SK-N-SH (cell line): Measurements from ENCODE around the gene WARS2. TPM values are rescaled to one million over a fixed set of nuclear protein-coding genes. Genes with fewer than 3 reads are reported as not detected.

Source experiments
- CTCF ChIA-PET: fragments of 300-600, 350-600 bp; formaldehyde crosslinking; extraction: SDS; loops from one replicate; lab custom pipeline; 2021; lab: Yijun Ruan, JAX
- POLR2A ChIA-PET: fragments of 350-600 bp; sonication (Branson Sonifier 250); formaldehyde crosslinking; extraction: SDS; loops from one replicate; lab custom pipeline; 2020; ENCODE audit warnings: antibody characterized with exemption, inconsistent platforms; lab: Yijun Ruan, JAX
- DNase-seq: peaks from one replicate; pipeline ENCODE4 v3.0.0; 2012
- H2AFZ ChIP-seq: fragments of 200-600 bp; sonication (generic); 2 replicates; pipeline ENCODE4 v1.8.1; 2016; ENCODE audit warnings: antibody characterized with exemption, mild to moderate bottlenecking, low read depth
- H3F3A ChIP-seq: fragments of 200-600 bp; sonication (generic); replicated peaks from 2 replicates; pipeline ENCODE3; 2016; ENCODE audit warnings: antibody characterized with exemption, mild to moderate bottlenecking; ENCODE audit not compliant: insufficient read depth
- H3K27ac ChIP-seq, 2 experiments: fragments of 200-500 bp in 1 of 2; fragments of 200-600 bp in 1 of 2; sonication (Bioruptor generic) in 1 of 2; sonication (generic), shearing (Covaris generic) in 1 of 2; 2 replicates each; pipeline versions ENCODE4 v1.5.1 to v1.6.1; 2014 to 2016; ENCODE audit warnings: low read depth in 2 of 2, inconsistent platforms in 1 of 2, low read length in 1 of 2, mild to moderate bottlenecking in 1 of 2, mixed read lengths in 1 of 2
- H3K27me3 ChIP-seq: fragments of 200-600 bp; sonication (generic), shearing (Covaris generic); 2 replicates; pipeline ENCODE4 v1.6.1; 2016; ENCODE audit warnings: mixed run types; ENCODE audit not compliant: insufficient read depth
- H3K36me3 ChIP-seq, 2 experiments: fragments of 200-500 bp in 1 of 2; fragments of 200-600 bp in 1 of 2; sonication (Bioruptor generic) in 1 of 2; sonication (generic) in 1 of 2; replicated peaks in 1 of 2; 2 replicates each; pipeline versions ENCODE3 to v1.5.1; 2014 to 2016; ENCODE audit warnings: low read length in 1 of 2, mild to moderate bottlenecking in 1 of 2; ENCODE audit not compliant: insufficient read depth in 2 of 2, control insufficient read depth in 1 of 2
- H3K4me1 ChIP-seq, 2 experiments: fragments of 200-500 bp in 1 of 2; fragments of 200-600 bp in 1 of 2; sonication (Bioruptor generic) in 1 of 2; sonication (generic), shearing (Covaris generic) in 1 of 2; 2 replicates each; pipeline versions ENCODE4 v1.5.1 to v1.6.1; 2014 to 2016; ENCODE audit warnings: low read depth in 1 of 2, low read length in 1 of 2, mixed run types in 1 of 2; ENCODE audit not compliant: insufficient read depth in 2 of 2, control insufficient read depth in 1 of 2
- H3K4me2 ChIP-seq: fragments of 200-600 bp; sonication (generic), shearing (Covaris generic); 2 replicates; pipeline ENCODE4 v1.6.1; 2017; ENCODE audit warnings: mixed run types
- H3K4me3 ChIP-seq, 2 experiments: fragments of 200-500 bp in 1 of 2; fragments of 200-600 bp in 1 of 2; sonication (Bioruptor generic) in 1 of 2; sonication (generic), shearing (Covaris generic) in 1 of 2; 2 replicates each; pipeline versions ENCODE4 v1.5.1 to v1.8.1; 2014 to 2016; ENCODE audit warnings: low read depth in 2 of 2, inconsistent platforms in 1 of 2, low read length in 1 of 2, mild to moderate bottlenecking in 1 of 2, mixed read lengths in 1 of 2, moderate library complexity in 1 of 2
- H3K79me2 ChIP-seq: fragments of 200-600 bp; sonication (generic); 2 replicates; pipeline ENCODE4 v1.8.1; 2017; ENCODE audit warnings: mild to moderate bottlenecking; ENCODE audit not compliant: insufficient read depth
- H3K9ac ChIP-seq: fragments of 200-600 bp; sonication (generic); 2 replicates; pipeline ENCODE4 v1.6.1; 2017; ENCODE audit warnings: mixed run types
- H3K9me2 ChIP-seq: fragments of 200-600 bp; sonication (generic); 2 replicates; pipeline ENCODE4 v1.6.1; 2017; ENCODE audit warnings: mixed run types
- H3K9me3 ChIP-seq: fragments of 200-600 bp; sonication (generic); 2 replicates; pipeline ENCODE4 v1.6.1; 2017; ENCODE audit warnings: mixed run types, mild to moderate bottlenecking, moderate library complexity
- H4K20me1 ChIP-seq: fragments of 200-600 bp; sonication (generic); 2 replicates; pipeline ENCODE4 v1.6.1; 2017; ENCODE audit warnings: mild to moderate bottlenecking, mixed run types; ENCODE audit not compliant: insufficient read depth
- CHD2 ChIP-seq: fragments of 150-350 bp; IDR thresholded peaks from 2 replicates; pipeline ENCODE4 v1.6.1; 2018; ENCODE audit warnings: low read length; ENCODE audit not compliant: partially characterized antibody
- ELF1 ChIP-seq: IDR thresholded peaks from 2 replicates; pipeline ENCODE4 v1.4.0; 2012
- EP300 ChIP-seq, 2 experiments: IDR thresholded peaks; 2 replicates each; pipeline versions ENCODE4 v1.4.0 to v1.6.1; 2012; ENCODE audit warnings: borderline replicate concordance in 1 of 2, low read depth in 1 of 2, low read length in 1 of 2
- EZH2phosphoT487 ChIP-seq: fragments of 200-600 bp; sonication (generic); IDR thresholded peaks from 2 replicates; pipeline ENCODE4 v1.6.1; 2017; ENCODE audit warnings: low read depth, mixed run types, mild to moderate bottlenecking, antibody characterized with exemption, moderate library complexity, borderline replicate concordance
- FOSL2 ChIP-seq: IDR thresholded peaks from 2 replicates; pipeline ENCODE4 v1.4.0; 2012; ENCODE audit warnings: low read depth, mild to moderate bottlenecking, moderate library complexity, borderline replicate concordance
- GATA2 ChIP-seq: sonication (generic); formaldehyde crosslinking; IDR thresholded peaks from 2 replicates; pipeline ENCODE4 v1.5.0; 2020; ENCODE audit warnings: mild to moderate bottlenecking, missing genetic modification reagents
- MEF2A ChIP-seq: IDR thresholded peaks from 2 replicates; pipeline ENCODE4 v1.4.0; 2012; ENCODE audit warnings: low read depth, borderline replicate concordance
- MXI1 ChIP-seq: IDR thresholded peaks from 2 replicates; pipeline ENCODE4 v1.6.1; 2012; ENCODE audit warnings: mild to moderate bottlenecking, low read depth, low read length, improper control_type of control experiment
- NFIC ChIP-seq: IDR thresholded peaks from 2 replicates; pipeline ENCODE4 v1.4.0; 2012; ENCODE audit warnings: borderline replicate concordance
- NRF1 ChIP-seq: IDR thresholded peaks from 2 replicates; pipeline ENCODE4 v1.6.1; 2012; ENCODE audit warnings: low read depth, mild to moderate bottlenecking, low read length
- POLR2AphosphoS5 ChIP-seq: IDR thresholded peaks from 2 replicates; pipeline ENCODE4 v1.6.1; 2012; ENCODE audit warnings: low read depth, low read length
- RAD21 ChIP-seq: IDR thresholded peaks from 2 replicates; pipeline ENCODE4 v1.6.1; 2012; ENCODE audit warnings: mild to moderate bottlenecking, low read length
- RCOR1 ChIP-seq: fragments of 150-350 bp; IDR thresholded peaks from 2 replicates; pipeline ENCODE4 v1.6.1; 2017; ENCODE audit warnings: antibody characterized with exemption, low read length
- RFX5 ChIP-seq: IDR thresholded peaks from 2 replicates; pipeline ENCODE4 v1.6.1; 2012; ENCODE audit warnings: mild to moderate bottlenecking, improper control_type of control experiment, low read length
- SIN3A ChIP-seq: IDR thresholded peaks from 2 replicates; pipeline ENCODE4 v1.6.1; 2012; ENCODE audit warnings: low read depth, mild to moderate bottlenecking, low read length, moderate library complexity, borderline replicate concordance
- TCF12 ChIP-seq: IDR thresholded peaks from 2 replicates; pipeline ENCODE4 v1.4.0; 2012
- TEAD4 ChIP-seq: IDR thresholded peaks from 2 replicates; pipeline ENCODE4 v1.4.0; 2012; ENCODE audit warnings: mild to moderate bottlenecking, borderline replicate concordance; ENCODE audit not compliant: insufficient read depth
- USF2 ChIP-seq: fragments of 150-350 bp; IDR thresholded peaks from 2 replicates; pipeline ENCODE4 v1.6.1; 2017; ENCODE audit warnings: antibody characterized with exemption, low read length, low read depth, borderline replicate concordance
- YY1 ChIP-seq: IDR thresholded peaks from 2 replicates; pipeline ENCODE4 v1.4.0; 2012; ENCODE audit warnings: low read depth, mild to moderate bottlenecking
- WGBS: methylation state at CpG from one replicate; pipeline ENCODE4 v1.1.6; 2017; ENCODE audit warnings: low lambda C conversion rate; 5-methylcytosine and 5-hydroxymethylcytosine counted together
- polyA plus RNA-seq, 3 experiments: library from polyadenylated mRNA; depleted of rRNA; stranded (reverse); fragments of >200 nt; gene quantifications; 2 replicates each; pipeline ENCODE4 v1.2.3, GENCODE V29; 2012
- TF ChIP-seq, protein P1 (sequence below): fragments of 150-350 bp; IDR thresholded peaks from 2 replicates; pipeline ENCODE4 v1.6.1; 2016; ENCODE audit warnings: mild to moderate bottlenecking, low read depth, low read length
- TF ChIP-seq, protein P2 (sequence below): IDR thresholded peaks from 2 replicates; pipeline ENCODE4; 2012
- TF ChIP-seq, protein P3 (sequence below): IDR thresholded peaks from 2 replicates; pipeline ENCODE4 v1.4.0; 2012; ENCODE audit warnings: low read depth, borderline replicate concordance
- TF ChIP-seq, protein P4 (sequence below): IDR thresholded peaks from 2 replicates; pipeline ENCODE4 v1.4.0; 2012; ENCODE audit warnings: low read depth

The WARS2 gene
- polyA plus RNA-seq, 1 of the 3 experiments (the other 2 are of a cell fraction), result 4.8 TPM

- TF ChIP-seq, protein P1, sequence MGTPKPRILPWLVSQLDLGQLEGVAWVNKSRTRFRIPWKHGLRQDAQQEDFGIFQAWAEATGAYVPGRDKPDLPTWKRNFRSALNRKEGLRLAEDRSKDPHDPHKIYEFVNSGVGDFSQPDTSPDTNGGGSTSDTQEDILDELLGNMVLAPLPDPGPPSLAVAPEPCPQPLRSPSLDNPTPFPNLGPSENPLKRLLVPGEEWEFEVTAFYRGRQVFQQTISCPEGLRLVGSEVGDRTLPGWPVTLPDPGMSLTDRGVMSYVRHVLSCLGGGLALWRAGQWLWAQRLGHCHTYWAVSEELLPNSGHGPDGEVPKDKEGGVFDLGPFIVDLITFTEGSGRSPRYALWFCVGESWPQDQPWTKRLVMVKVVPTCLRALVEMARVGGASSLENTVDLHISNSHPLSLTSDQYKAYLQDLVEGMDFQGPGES, result no peak
- TF ChIP-seq, protein P2, sequence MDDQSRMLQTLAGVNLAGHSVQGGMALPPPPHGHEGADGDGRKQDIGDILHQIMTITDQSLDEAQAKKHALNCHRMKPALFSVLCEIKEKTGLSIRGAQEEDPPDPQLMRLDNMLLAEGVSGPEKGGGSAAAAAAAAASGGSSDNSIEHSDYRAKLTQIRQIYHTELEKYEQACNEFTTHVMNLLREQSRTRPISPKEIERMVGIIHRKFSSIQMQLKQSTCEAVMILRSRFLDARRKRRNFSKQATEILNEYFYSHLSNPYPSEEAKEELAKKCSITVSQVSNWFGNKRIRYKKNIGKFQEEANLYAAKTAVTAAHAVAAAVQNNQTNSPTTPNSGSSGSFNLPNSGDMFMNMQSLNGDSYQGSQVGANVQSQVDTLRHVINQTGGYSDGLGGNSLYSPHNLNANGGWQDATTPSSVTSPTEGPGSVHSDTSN, result no peak
- TF ChIP-seq RCOR1 (no peak), TCF12 (no peak), POLR2AphosphoS5 (no peak), RFX5 (no peak), TEAD4 (no peak), ELF1 (no peak), FOSL2 (no peak), CHD2 (no peak)
- TF ChIP-seq, protein P3, sequence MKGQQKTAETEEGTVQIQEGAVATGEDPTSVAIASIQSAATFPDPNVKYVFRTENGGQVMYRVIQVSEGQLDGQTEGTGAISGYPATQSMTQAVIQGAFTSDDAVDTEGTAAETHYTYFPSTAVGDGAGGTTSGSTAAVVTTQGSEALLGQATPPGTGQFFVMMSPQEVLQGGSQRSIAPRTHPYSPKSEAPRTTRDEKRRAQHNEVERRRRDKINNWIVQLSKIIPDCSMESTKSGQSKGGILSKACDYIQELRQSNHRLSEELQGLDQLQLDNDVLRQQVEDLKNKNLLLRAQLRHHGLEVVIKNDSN, result no peak
These were observed 135.7 kb downstream of the WARS2 start (continued) for GRCh38 chr1:119004781-119005180.

DNA sequence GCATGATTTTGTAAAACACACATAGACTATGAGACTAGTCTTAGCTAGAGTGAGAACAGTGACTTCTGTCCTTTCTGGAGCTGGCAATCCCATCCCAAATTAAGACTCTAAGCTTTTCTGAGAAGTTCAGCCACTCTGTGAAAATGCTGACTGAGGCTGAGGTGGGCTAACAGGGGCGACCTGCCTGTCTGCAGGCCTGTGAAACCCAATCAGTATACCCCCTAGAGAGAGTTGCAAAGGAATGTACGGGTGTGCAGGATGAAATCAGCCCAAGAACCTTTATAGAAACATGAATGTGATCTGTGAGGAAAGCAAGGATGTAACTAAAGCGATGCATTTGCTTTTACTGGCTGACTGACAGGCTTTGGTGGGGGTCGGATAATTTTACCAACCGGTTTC is 136.3 kb downstream of the WARS2 start:
- TF ChIP-seq NFIC (no peak), RCOR1 (no peak), FOSL2 (no peak), SIN3A (no peak), TCF12 (no peak), USF2 (no peak), MEF2A (no peak), NRF1 (no peak), MXI1 (no peak), RAD21 (no peak), EZH2phosphoT487 (no peak), EP300 (IDR thresholded peaks at IDR 0.05; ENCODE audit: borderline replicate concordance in 1 of 2, low read depth in 1 of 2, low read length in 1 of 2) (no peak), POLR2AphosphoS5 (no peak), RFX5 (no peak), GATA2 (CRISPR knock-in tag) (no peak), YY1 (no peak)
- TF ChIP-seq, protein P4, sequence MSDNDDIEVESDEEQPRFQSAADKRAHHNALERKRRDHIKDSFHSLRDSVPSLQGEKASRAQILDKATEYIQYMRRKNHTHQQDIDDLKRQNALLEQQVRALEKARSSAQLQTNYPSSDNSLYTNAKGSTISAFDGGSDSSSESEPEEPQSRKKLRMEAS, result no peak
- TF ChIP-seq, protein P2, result no peak
- no peak overlapping the region for H3K4me2 ChIP-seq
- POLR2A ChIA-PET, result no interaction called here

More for the DNA sequence above, 136.3 kb downstream of the WARS2 start:
- Histone ChIP-seq H3K9me3 (no peaks in the 10 kb centered on the region), H3K9ac (no peak overlapping the region), H3F3A (no peaks in the 10 kb centered on the region), H3K27ac (no peak overlapping the region), H3K27me3 (peaks cover 88% of the 10 kb centered on the region), H3K4me3 (no peak overlapping the region), H3K36me3 (no peaks in the 10 kb centered on the region), H3K9me2 (no peaks in the 10 kb centered on the region), H3K4me1 (no peaks in the 10 kb centered on the region; a peak in 1 of 4 replicates), H2AFZ (no peak overlapping the region), H4K20me1 (no peaks in the 10 kb centered on the region), H3K79me2 (no peaks in the 10 kb centered on the region)
- WGBS, result 17% methylated on average over 5 of the region's 5 CpGs
- CTCF ChIA-PET, result interaction anchor here (1.1 kb wide), 1 partner anchor 11 kb away, joined by 3 read pairs; no protein-coding TSS in a partner anchor
- no peak for DNase-seq
